HCT116 (cell line): Measurements from ENCODE around the gene ARHGAP19. TPM values are rescaled to one million over a fixed set of nuclear protein-coding genes. Genes with fewer than 3 reads are reported as not detected.

Source experiments
- ATAC-seq: fragments of 200-7000 bp; cut with Tn5 transposase; 2 replicates; pipeline ENCODE4 v1.9.1; 2020; ENCODE audit warnings: mild to moderate bottlenecking, moderate library complexity
- BruUV-seq: library from RNA; stranded (reverse); fragments of 400-500 nt; replicated peaks from 2 replicates; lab custom pipeline; 2021; lab: Mats Ljungman, UMichigan
- CTCF ChIA-PET: fragments of 300-600 bp; sonication (Branson Sonifier 250); formaldehyde crosslinking; loops from one replicate; lab custom pipeline; 2021; ENCODE audit warnings: antibody characterized with exemption; lab: Charles Lee
- POLR2A ChIA-PET: fragments of 300-600, 350-600 bp; sonication (Branson Sonifier 250); formaldehyde crosslinking; loops from one replicate; lab custom pipeline; 2021; ENCODE audit warnings: antibody characterized with exemption; lab: Charles Lee
- RAD21 ChIA-PET, 2 experiments: fragments of 300-600 bp; sonication (Branson Sonifier 250); formaldehyde crosslinking; loops; one replicate each; lab custom pipeline; 2023; ENCODE audit warnings: low total read pairs in 2 of 2; ENCODE audit not compliant: uncharacterized antibody in 2 of 2, unreplicated experiment in 2 of 2, low non-redundant PET in 1 of 2; lab: Charles Lee
- DNase-seq: peaks from one replicate; pipeline ENCODE4 v3.0.0-alpha.2; 2010; ENCODE audit warnings: low read depth, low spot score
- H2AFZ ChIP-seq: fragments of 200-600 bp; shearing (Covaris generic), sonication (generic); 2 replicates; pipeline ENCODE4 v1.6.1; 2017; ENCODE audit warnings: low read depth, mixed run types, mixed read lengths, antibody characterized with exemption, low read length; ENCODE audit not compliant: poor library complexity, severe bottlenecking
- H3K27ac ChIP-seq: 2 replicates; pipeline ENCODE4 v1.5.1; 2012; ENCODE audit warnings: low read depth, low read length
- H3K27me3 ChIP-seq: fragments of 200-600 bp; sonication (generic); 2 replicates; pipeline ENCODE4 v1.6.1; 2016; ENCODE audit warnings: mixed run types, low read length, mixed read lengths; ENCODE audit not compliant: insufficient read depth
- H3K36me3 ChIP-seq, 2 experiments: fragments of 200-500 bp in 1 of 2; fragments of 200-600 bp in 1 of 2; sonication (Bioruptor generic) in 1 of 2; sonication (generic) in 1 of 2; 2 replicates each; pipeline versions ENCODE4 v1.5.1 to v1.6.1; 2014 to 2016; ENCODE audit warnings: low read length in 2 of 2, inconsistent platforms in 1 of 2, mixed read lengths in 1 of 2, mixed run types in 1 of 2; ENCODE audit not compliant: insufficient read depth in 2 of 2, control insufficient read depth in 1 of 2
- H3K4me1 ChIP-seq, 2 experiments: fragments of 200-600 bp in 1 of 2; sonication (generic) in 1 of 2; 2 replicates each; pipeline versions ENCODE4 v1.5.1 to v1.6.1; 2012 to 2017; ENCODE audit warnings: low read length in 2 of 2, inconsistent platforms in 1 of 2, mild to moderate bottlenecking in 1 of 2, mixed read lengths in 1 of 2, mixed run types in 1 of 2, moderate library complexity in 1 of 2; ENCODE audit not compliant: insufficient read depth in 2 of 2, control insufficient read depth in 1 of 2
- H3K4me2 ChIP-seq: fragments of 200-600 bp; sonication (generic); 2 replicates; pipeline ENCODE4 v1.6.1; 2017; ENCODE audit warnings: mixed run types, low read length, mixed read lengths
- H3K4me3 ChIP-seq, 2 experiments: fragments of 200-600 bp in 1 of 2; sonication (generic) in 1 of 2; replicated peaks in 1 of 2; 2 replicates each; pipeline ENCODE4 v1.5.1; 2011 to 2016; ENCODE audit warnings: low read length in 2 of 2, control low read depth in 1 of 2, low read depth in 1 of 2, mild to moderate bottlenecking in 1 of 2, mixed read lengths in 1 of 2, mixed run types in 1 of 2
- H3K79me2 ChIP-seq: fragments of 200-600 bp; sonication (generic); 2 replicates; pipeline ENCODE4 v1.6.1; 2017; ENCODE audit warnings: mild to moderate bottlenecking, mixed run types, low read length, moderate library complexity, mixed read lengths; ENCODE audit not compliant: insufficient read depth
- H3K9ac ChIP-seq: fragments of 200-600 bp; sonication (generic); 2 replicates; pipeline ENCODE4 v1.6.1; 2016; ENCODE audit warnings: low read length, mixed read lengths
- H3K9me2 ChIP-seq: fragments of 200-600 bp; sonication (generic), shearing (Covaris generic); 2 replicates; pipeline ENCODE4 v1.6.1; 2017; ENCODE audit warnings: mixed run types, mild to moderate bottlenecking, moderate library complexity; ENCODE audit not compliant: insufficient read depth
- H3K9me3 ChIP-seq, 2 experiments: fragments of 200-500 bp in 1 of 2; fragments of 200-600 bp in 1 of 2; sonication (Bioruptor generic) in 1 of 2; sonication (generic) in 1 of 2; 2 replicates each; pipeline ENCODE4 v1.6.1; 2014 to 2017; ENCODE audit warnings: low read length in 2 of 2, mixed read lengths in 2 of 2, inconsistent platforms in 1 of 2, low read depth in 1 of 2, mild to moderate bottlenecking in 1 of 2, mixed run types in 1 of 2, moderate library complexity in 1 of 2; ENCODE audit not compliant: control insufficient read depth in 1 of 2, insufficient read depth in 1 of 2
- H4K20me1 ChIP-seq: fragments of 200-600 bp; sonication (generic), shearing (Covaris generic); 2 replicates; pipeline ENCODE4 v1.6.1; 2017; ENCODE audit warnings: mixed run types, mild to moderate bottlenecking, moderate library complexity; ENCODE audit not compliant: insufficient read depth
- CBX3 ChIP-seq: IDR thresholded peaks from 2 replicates; pipeline ENCODE4 v1.6.1; 2012; ENCODE audit warnings: low read depth
- CTCF ChIP-seq, 3 experiments: fragments of 200-600 bp in 1 of 3; sonication (generic) in 1 of 3; IDR thresholded peaks in 2 of 3; conservative IDR thresholded peaks in 1 of 3; 2 replicates each; pipeline ENCODE4 v1.5.1; 2012 to 2017; ENCODE audit warnings: low read depth in 2 of 3, low read length in 2 of 3, antibody characterized with exemption in 1 of 3, borderline replicate concordance in 1 of 3, control low read depth in 1 of 3, mild to moderate bottlenecking in 1 of 3, mixed read lengths in 1 of 3, mixed run types in 1 of 3, moderate library complexity in 1 of 3; ENCODE audit not compliant: insufficient read depth in 1 of 3
- ELF1 ChIP-seq: IDR thresholded peaks from 2 replicates; pipeline ENCODE4 v1.6.1; 2012; ENCODE audit warnings: low read depth, borderline replicate concordance
- EZH2phosphoT487 ChIP-seq: fragments of 200-600 bp; IDR thresholded peaks from 2 replicates; pipeline ENCODE4 v1.6.1; 2018; ENCODE audit warnings: antibody characterized with exemption, borderline replicate concordance
- MAX ChIP-seq: IDR thresholded peaks from 2 replicates; pipeline ENCODE4 v1.6.1; 2012
- POLR2A ChIP-seq: IDR thresholded peaks from 2 replicates; pipeline ENCODE4 v1.7.0; 2011; ENCODE audit warnings: borderline replicate concordance; ENCODE audit not compliant: insufficient read depth, insufficient read length; ENCODE audit errors: extremely low read depth
- POLR2AphosphoS5 ChIP-seq: IDR thresholded peaks from 2 replicates; pipeline ENCODE4 v1.6.1; 2011; ENCODE audit warnings: mild to moderate bottlenecking, low read depth, low read length, moderate library complexity
- RAD21 ChIP-seq: IDR thresholded peaks from 2 replicates; pipeline ENCODE4 v1.6.1; 2012; ENCODE audit warnings: low read depth, mild to moderate bottlenecking
- SIN3A ChIP-seq: IDR thresholded peaks from 2 replicates; pipeline ENCODE4 v1.6.1; 2012; ENCODE audit warnings: low read depth
- TCF7L2 ChIP-seq: IDR thresholded peaks from 2 replicates; pipeline ENCODE4 v1.7.0; 2011; ENCODE audit warnings: borderline replicate concordance, inconsistent platforms; ENCODE audit not compliant: insufficient read depth, insufficient read length; ENCODE audit errors: extremely low read depth
- ZBTB33 ChIP-seq: IDR thresholded peaks from 2 replicates; pipeline ENCODE4 v1.6.1; 2011; ENCODE audit warnings: mild to moderate bottlenecking, low read length, moderate library complexity; ENCODE audit not compliant: insufficient replicate concordance; ENCODE audit errors: extremely low read depth
- intact Hi-C: fragments of 100-400 bp; cut with micrococcal nuclease; formaldehyde crosslinking; loops from 2 replicates; pipeline ENCODE4 v1.10.0; 2022
- total RNA-seq: library from RNA; stranded (reverse); gene quantifications from one replicate; pipeline ENCODE4 v1.2.1, GENCODE V29; 2021; ENCODE audit not compliant: unreplicated experiment

The ARHGAP19 gene
- total RNA-seq, 1 experiment from 2014 or later: 36.8 TPM

- intact Hi-C loops: loop anchor here (1.0 kb wide), 2 partner anchors 161 to 197 kb away; no protein-coding TSS in a partner anchor
- Histone ChIP-seq H3K9ac (no peak overlapping the region), H4K20me1 (no peaks in the 10 kb centered on the region), H3K79me2 (no peaks in the 10 kb centered on the region), H3K9me3 (no peaks in the 10 kb centered on the region), H3K27ac (no peak overlapping the region), H3K4me3 (no peak overlapping the region), H3K4me1 (no peaks in the 10 kb centered on the region), H2AFZ (no peak overlapping the region), H3K27me3 (no peaks in the 10 kb centered on the region), H3K4me2 (no peak overlapping the region), H3K9me2 (no peaks in the 10 kb centered on the region), H3K36me3 (peaks cover 0 to 1% of the 10 kb centered on the region in 2 experiments; a peak in 1 of 4 replicates)
- ATAC-seq: peak; percentile 44; the same call in 1 of the 2 replicates
- RAD21 ChIA-PET: no interaction called here
- peak; percentile 12 for DNase-seq
- no TSS peak for BruUV-seq
- POLR2A ChIA-PET: no interaction called here
- TF ChIP-seq CTCF (IDR thresholded peaks at IDR 0.05 in 2 of 3, conservative IDR thresholded peaks at IDR 0.05 in 1 of 3; ENCODE audit: borderline replicate concordance in 1 of 3, insufficient read depth in 1 of 3, low read depth in 2 of 3, low read length in 2 of 3): peak; percentile 54 to 75 (median 64); a peak in 5 of 6 replicates
- no peak for TF ChIP-seq SIN3A
- TF ChIP-seq RAD21: peak; percentile 69
- CTCF ChIA-PET: interaction anchor here (0.8 kb wide), 1 partner anchor 161 kb away, joined by 3 read pairs; no protein-coding TSS in a partner anchor
These were observed 58.0 kb downstream of the ARHGAP19 start for GRCh38 chr10:97234400-97234799.

- H2AFZ ChIP-seq: no peak overlapping the region
- H3K4me1 ChIP-seq: no peaks in the 10 kb centered on the region
- no peaks in the 10 kb centered on the region for H3K79me2 ChIP-seq
- RAD21 ChIA-PET: no interaction called here
- BruUV-seq: no TSS peak
- 0 out of 4 replicates have a peak, but pooled peaks cover 2 to 14% of the 10 kb centered on the region in 2 experiments for H3K36me3 ChIP-seq
- no peaks in the 10 kb centered on the region for H3K9me2 ChIP-seq
- ATAC-seq: no peak; the same call in 1 of the 2 replicates
- CTCF ChIA-PET: interaction anchor here (2.0 kb wide), 1 partner anchor 20 kb away, joined by 4 read pairs; no protein-coding TSS in a partner anchor
- no peaks in the 10 kb centered on the region for H4K20me1 ChIP-seq
- TF ChIP-seq ZBTB33: no peak
- TF ChIP-seq ELF1: no peak
- no peak for TF ChIP-seq EZH2phosphoT487
- TF ChIP-seq MAX: no peak
- TF ChIP-seq POLR2AphosphoS5: no peak
- no peak for TF ChIP-seq TCF7L2
- TF ChIP-seq POLR2A: no peak
- TF ChIP-seq CBX3: no peak
- TF ChIP-seq, all 23 proteins: peak for 0
- no peaks in the 10 kb centered on the region for H3K27me3 ChIP-seq
- POLR2A ChIA-PET: interaction anchor here (0.7 kb wide), 1 partner anchor 8 kb away, joined by 3 read pairs; no protein-coding TSS in a partner anchor
- no peak overlapping the region for H3K9ac ChIP-seq
- no peaks in the 10 kb centered on the region for H3K9me3 ChIP-seq
- H3K27ac ChIP-seq: no peak overlapping the region
- intact Hi-C loops: no loop called here
- H3K4me3 ChIP-seq: no peak overlapping the region
- DNase-seq: no peak
- H3K4me2 ChIP-seq: no peak overlapping the region
These were observed 62.3 kb downstream of the ARHGAP19 start for GRCh38 chr10:97230146-97230545.
